NB4 (cell line): ENCODE results near the gene DMRTB1.

Source experiments
- DNase-seq: peaks from one replicate; pipeline ENCODE4 v3.0.0; 2010; ENCODE audit warnings: low read depth
- H3K4me3 ChIP-seq: one replicate; pipeline ENCODE4 v1.5.1; 2011; ENCODE audit warnings: mild to moderate bottlenecking, low read depth, low read length, moderate library complexity
- MYC ChIP-seq: IDR thresholded peaks from 2 replicates; pipeline ENCODE4 v1.6.1; 2011; ENCODE audit warnings: low read depth, low read length
- POLR2A ChIP-seq: IDR thresholded peaks from 2 replicates; pipeline ENCODE4 v1.6.1; 2011; ENCODE audit warnings: mild to moderate bottlenecking; ENCODE audit not compliant: insufficient read length; ENCODE audit errors: extremely low read depth
- TF ChIP-seq, protein P1 (sequence below): IDR thresholded peaks from 2 replicates; pipeline ENCODE4 v1.6.1; 2011; ENCODE audit warnings: low read depth, low read length
- TF ChIP-seq, protein P2 (sequence below): IDR thresholded peaks from one replicate; pipeline ENCODE4 v1.5.1; 2012; ENCODE audit warnings: low read depth, low read length

Gene DMRTB1

DNA sequence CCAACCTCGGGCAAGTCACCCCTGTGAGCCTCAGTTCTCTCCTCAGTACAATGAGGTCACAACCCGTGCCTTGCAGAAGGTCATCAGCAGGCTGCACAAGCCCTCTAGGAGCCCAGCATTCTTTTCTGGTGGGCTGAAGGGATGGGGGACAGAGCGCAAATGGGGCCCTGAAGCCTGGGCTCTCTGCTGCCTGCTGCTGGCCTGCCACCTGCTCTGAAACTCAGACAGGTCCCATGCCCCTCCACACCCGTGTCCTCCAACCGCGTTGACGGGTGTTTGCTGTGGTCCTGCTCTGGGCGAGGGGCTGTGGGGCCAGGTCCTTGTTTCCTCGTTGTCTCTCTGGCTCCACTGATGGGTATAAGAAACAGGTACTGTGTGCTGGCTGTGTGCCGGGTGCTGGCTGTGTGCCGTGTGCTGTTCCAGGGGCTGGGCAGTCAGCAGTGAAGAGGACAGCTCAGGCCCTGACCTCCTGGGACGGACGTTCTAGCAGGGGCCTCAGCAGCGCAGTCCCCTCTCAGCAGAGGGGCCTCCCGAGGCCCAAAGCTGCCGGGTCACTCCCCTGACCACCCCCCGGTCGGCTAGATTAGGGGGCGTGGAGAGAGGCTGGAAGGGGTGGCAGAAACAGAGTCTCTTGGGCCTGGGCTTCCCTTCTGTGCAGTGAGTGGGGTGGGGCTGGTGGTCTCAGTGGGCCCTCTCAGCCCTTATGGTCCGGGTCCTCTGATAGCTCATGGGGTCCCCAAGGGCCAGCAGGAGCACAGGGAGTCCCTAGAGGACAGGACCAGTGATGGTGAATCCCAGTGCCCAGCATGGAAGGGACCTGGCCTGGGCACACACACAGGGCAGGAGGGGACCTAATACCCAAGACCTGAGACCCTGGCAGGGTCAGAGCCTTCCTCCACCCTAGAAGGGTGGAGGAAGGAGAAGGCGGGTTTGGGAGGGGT is 42.1 kb downstream of the DMRTB1 start:
- DNase-seq = no peak
- H3K4me3 ChIP-seq = no peak overlapping the region
- TF ChIP-seq, protein P1, sequence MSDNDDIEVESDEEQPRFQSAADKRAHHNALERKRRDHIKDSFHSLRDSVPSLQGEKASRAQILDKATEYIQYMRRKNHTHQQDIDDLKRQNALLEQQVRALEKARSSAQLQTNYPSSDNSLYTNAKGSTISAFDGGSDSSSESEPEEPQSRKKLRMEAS = no peak

DNA sequence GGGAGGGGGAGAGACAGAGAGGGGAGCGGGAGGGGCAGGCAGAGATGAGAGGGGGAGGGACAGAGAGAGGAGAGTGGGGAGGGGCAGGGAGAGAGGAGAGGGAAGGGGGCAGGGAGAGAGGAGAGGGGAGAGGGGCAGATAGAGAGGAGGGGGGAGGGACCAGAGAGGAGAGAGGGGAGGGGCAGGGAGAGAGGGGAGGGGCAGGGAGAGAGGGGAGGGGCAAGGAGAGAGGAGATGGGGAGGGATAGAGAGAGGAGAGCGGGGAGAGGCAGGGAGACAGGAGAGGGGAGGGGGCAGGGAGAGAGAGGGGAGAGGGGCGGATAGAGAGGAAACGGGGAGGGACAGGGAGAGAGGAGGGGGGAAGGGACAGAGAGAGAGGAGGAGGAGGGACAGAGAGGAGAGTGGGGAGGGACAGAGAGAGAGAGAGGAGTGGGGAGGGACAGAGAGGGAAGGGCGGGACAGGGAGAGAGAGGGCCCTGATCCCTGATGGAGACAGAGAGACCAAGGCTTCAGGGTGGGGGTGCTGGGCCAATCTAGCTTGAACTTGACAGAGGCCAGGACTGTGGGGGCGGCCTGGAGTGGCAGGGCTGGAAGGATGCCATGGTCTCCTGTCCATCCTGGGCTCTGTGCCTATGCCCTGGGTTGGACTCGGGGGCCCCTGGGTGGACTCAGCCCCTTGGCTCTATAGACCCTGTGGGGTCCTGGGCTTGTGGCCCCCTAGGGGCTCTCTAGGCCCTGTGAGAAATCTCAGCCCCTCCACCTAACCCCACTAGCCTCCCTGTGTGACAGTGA is 43.6 kb downstream of the DMRTB1 start:
- TF ChIP-seq, protein P1 = no peak
- TF ChIP-seq MYC = no peak
- TF ChIP-seq, protein P2, sequence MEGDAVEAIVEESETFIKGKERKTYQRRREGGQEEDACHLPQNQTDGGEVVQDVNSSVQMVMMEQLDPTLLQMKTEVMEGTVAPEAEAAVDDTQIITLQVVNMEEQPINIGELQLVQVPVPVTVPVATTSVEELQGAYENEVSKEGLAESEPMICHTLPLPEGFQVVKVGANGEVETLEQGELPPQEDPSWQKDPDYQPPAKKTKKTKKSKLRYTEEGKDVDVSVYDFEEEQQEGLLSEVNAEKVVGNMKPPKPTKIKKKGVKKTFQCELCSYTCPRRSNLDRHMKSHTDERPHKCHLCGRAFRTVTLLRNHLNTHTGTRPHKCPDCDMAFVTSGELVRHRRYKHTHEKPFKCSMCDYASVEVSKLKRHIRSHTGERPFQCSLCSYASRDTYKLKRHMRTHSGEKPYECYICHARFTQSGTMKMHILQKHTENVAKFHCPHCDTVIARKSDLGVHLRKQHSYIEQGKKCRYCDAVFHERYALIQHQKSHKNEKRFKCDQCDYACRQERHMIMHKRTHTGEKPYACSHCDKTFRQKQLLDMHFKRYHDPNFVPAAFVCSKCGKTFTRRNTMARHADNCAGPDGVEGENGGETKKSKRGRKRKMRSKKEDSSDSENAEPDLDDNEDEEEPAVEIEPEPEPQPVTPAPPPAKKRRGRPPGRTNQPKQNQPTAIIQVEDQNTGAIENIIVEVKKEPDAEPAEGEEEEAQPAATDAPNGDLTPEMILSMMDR = no peak
- TF ChIP-seq POLR2A = no peak
- H3K4me3 ChIP-seq = no peak overlapping the region
- no peak for DNase-seq

DNA sequence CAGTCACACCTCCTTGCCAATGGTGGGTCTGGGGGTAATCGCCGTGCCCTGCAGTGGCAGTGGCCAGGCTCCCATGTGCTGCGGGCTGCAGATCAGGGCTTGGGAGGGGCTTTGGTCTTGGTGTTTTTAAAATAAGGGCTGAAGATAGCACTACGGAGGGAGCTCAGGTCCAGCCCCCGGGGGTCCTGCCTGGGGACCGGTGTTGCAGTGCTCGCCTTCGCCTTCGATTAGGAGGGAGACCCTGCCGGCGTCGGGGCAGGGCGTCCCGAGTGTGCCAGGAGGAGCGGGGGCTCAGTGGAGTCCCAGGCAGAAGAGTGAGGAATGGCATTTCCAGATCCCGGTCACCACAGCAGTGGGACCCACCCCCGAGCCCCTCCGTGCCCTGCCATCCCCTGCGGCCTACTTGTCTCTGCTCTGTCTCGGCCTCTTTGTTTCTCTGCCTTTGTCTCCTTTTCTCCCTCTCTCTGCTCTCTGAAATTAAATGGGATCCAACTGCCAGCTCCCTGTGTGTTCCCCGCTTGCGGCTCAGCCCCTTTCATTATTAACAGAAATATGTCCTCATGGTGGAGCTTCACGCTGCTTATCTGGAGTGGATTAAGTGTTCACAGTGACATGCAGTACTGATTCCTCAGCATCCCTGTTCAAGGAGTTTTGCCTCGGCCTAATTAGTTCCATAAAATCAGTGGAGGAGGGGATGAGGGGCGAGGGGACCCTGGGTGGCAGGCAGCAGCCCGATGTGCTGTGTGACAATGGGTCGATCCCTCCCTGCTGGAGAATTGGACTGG is 44.4 kb downstream of the DMRTB1 start:
- no peak overlapping the region for H3K4me3 ChIP-seq
- DNase-seq = no peak
- TF ChIP-seq MYC = no peak

DNA sequence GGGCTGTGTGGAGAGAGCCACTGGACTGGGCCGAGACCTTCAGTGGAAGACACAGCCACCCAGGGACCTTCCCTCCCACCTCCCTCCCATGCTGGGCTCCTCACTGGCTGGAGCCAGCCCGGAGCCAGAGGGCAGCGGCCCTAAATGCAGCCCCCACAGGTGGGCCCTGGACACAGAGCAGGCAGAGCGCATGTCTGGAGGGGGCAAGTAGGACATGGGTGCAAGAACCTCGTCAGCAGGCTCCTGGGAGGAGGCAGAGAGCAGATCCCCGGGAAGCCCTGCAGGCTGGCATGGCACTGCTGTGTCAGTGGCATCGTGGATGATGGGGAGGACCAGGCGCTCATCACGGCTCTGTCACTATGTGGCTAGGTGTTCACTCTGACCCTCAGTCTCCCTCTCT is 45.7 kb downstream of the DMRTB1 start:
- H3K4me3 ChIP-seq = no peak overlapping the region
- TF ChIP-seq MYC = no peak
- TF ChIP-seq POLR2A = no peak
- TF ChIP-seq, protein P1 = no peak
- TF ChIP-seq, protein P2 = no peak
- DNase-seq = no peak

DNA sequence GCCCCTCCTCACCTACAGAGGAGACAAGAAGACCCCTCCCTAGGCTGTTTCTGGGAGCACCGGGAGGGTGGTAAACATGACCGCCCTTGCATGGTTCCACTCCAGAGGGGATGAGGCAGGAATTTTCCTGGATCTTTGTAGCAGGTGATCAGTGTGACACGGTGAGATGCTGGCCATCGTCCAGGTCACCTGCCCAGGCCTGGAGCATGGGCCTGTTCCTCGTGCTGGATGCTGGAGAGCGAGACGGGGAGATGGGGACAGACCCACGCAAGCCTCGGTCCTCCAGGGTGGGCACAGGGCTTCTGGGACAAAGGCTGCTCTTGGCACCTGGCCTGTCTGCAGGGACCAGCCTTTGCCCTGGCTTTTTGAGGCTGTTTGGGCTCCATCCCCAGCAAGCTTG is 46.2 kb downstream of the DMRTB1 start:
- TF ChIP-seq POLR2A (no peak), MYC (no peak)
- TF ChIP-seq, protein P2 = no peak
- TF ChIP-seq, protein P1 = no peak
- no peak overlapping the region for H3K4me3 ChIP-seq
- DNase-seq = no peak

DNA sequence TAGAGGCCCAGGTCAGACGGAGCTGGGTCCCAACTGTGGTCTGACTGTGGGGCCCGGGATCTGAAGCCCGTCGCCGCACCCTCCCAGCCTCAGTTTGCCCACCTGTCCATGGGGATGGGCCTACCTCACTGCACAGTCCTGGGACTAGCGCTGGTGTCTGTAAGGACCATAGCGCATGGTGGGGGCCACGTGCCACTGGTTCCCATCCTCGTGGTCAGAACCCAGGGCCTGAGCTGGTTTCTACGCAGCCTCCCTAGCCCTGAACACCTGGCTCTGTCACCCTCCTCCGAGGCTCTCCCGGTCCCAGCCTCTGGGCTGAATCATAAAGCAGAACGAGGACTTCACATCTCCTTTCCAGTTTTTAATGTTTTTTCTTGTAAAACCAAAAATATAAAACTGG is 46.7 kb downstream of the DMRTB1 start:
- no peak for DNase-seq
- H3K4me3 ChIP-seq = no peak overlapping the region
- TF ChIP-seq, protein P2 = no peak
- TF ChIP-seq POLR2A (no peak), MYC (no peak)
- TF ChIP-seq, protein P1 = no peak
